CD4-positive, alpha-beta memory T cell (primary cell): Measurements from ENCODE around the gene CUBN. TPM values are rescaled to one million over a fixed set of nuclear protein-coding genes. Genes with fewer than 3 reads are reported as not detected.
A peak's percentile ranks its signal among the peaks of the same experiment; 100 is the strongest.

Experiments used
- CTCF ChIA-PET: fragments of 350-600 bp; sonication (Branson Sonifier 250); formaldehyde crosslinking; loops from one replicate; lab custom pipeline; 2021; ENCODE audit warnings: inconsistent platforms; ENCODE audit not compliant: partially characterized antibody; lab: Charles Lee
- POLR2A ChIA-PET: fragments of 350-600 bp; sonication (Branson Sonifier 250); formaldehyde crosslinking; loops from one replicate; lab custom pipeline; 2021; ENCODE audit not compliant: partially characterized antibody; lab: Charles Lee
- DNase-seq, 5 donors: peaks; one replicate each; pipeline versions ENCODE4 v3.0.0 to v3.0.0-alpha.2; 2020 to 2022; ENCODE audit warnings: mixed read lengths in 1 of 5
- H3K27ac ChIP-seq: one replicate; pipeline ENCODE4 v1.7.0; 2013; ENCODE audit warnings: low read depth, low read length
- H3K27me3 ChIP-seq: 2 replicates; pipeline ENCODE4 v1.7.0; 2013; ENCODE audit warnings: mild to moderate bottlenecking, low read length, moderate library complexity; ENCODE audit not compliant: insufficient read depth
- H3K36me3 ChIP-seq: 2 replicates; pipeline ENCODE4 v1.7.0; 2013; ENCODE audit warnings: mild to moderate bottlenecking, low read length, moderate library complexity; ENCODE audit not compliant: insufficient read depth
- H3K4me1 ChIP-seq: 2 replicates; pipeline ENCODE4 v1.7.0; 2013; ENCODE audit warnings: mild to moderate bottlenecking, low read length, moderate library complexity; ENCODE audit not compliant: insufficient read depth
- H3K4me3 ChIP-seq, 2 donors: one replicate each; pipeline ENCODE4 v1.7.0; 2013; ENCODE audit warnings: low read length in 2 of 2, mild to moderate bottlenecking in 1 of 2
- H3K9me3 ChIP-seq, 2 donors: one replicate each; pipeline ENCODE4 v1.7.0; 2013; ENCODE audit warnings: low read length in 2 of 2, control low read depth in 1 of 2; ENCODE audit not compliant: control insufficient read depth in 1 of 2
- H3K27ac Mint-ChIP-seq, 7 donors: one replicate each; pipeline ENCODE4 v1.8.0; 2020 to 2021; ENCODE audit warnings: mixed read lengths in 7 of 7, mild to moderate bottlenecking in 6 of 7, inconsistent platforms in 3 of 7, moderate library complexity in 3 of 7
- H3K27me3 Mint-ChIP-seq, 2 donors: one replicate each; pipeline ENCODE4 v1.8.0; 2020 to 2021; ENCODE audit warnings: mixed read lengths in 2 of 2
- H3K36me3 Mint-ChIP-seq, 2 donors: one replicate each; pipeline ENCODE4 v1.8.0; 2020 to 2021; ENCODE audit warnings: mixed read lengths in 2 of 2, inconsistent platforms in 1 of 2, mild to moderate bottlenecking in 1 of 2
- H3K4me1 Mint-ChIP-seq, 4 donors: one replicate each; pipeline ENCODE4 v1.8.0; 2020 to 2021; ENCODE audit warnings: mixed read lengths in 4 of 4, mild to moderate bottlenecking in 1 of 4
- H3K4me3 Mint-ChIP-seq, 8 donors: one replicate each; pipeline ENCODE4 v1.8.0; 2020 to 2021; ENCODE audit warnings: mixed read lengths in 8 of 8, mild to moderate bottlenecking in 7 of 8, moderate library complexity in 6 of 8, inconsistent platforms in 3 of 8
- H3K9me3 Mint-ChIP-seq, 8 donors: one replicate each; pipeline ENCODE4 v1.8.0; 2020 to 2021; ENCODE audit warnings: mixed read lengths in 8 of 8, mild to moderate bottlenecking in 5 of 8, inconsistent platforms in 3 of 8, moderate library complexity in 1 of 8
- intact Hi-C: fragments of 100-400 bp; cut with micrococcal nuclease; formaldehyde crosslinking; loops from one replicate; pipeline ENCODE4 v1.15.1; 2023
- polyA plus RNA-seq, 2 donors: library from polyadenylated mRNA; unstranded; fragments of 300-500 nt; fragmentation: Illumina TruSeq; gene quantifications; one replicate each; pipeline ENCODE4 v1.2.3, GENCODE V29; 2021
- total RNA-seq, 2 experiments: library from RNA; stranded (reverse); gene quantifications; one replicate each; pipeline ENCODE4 v1.2.3, GENCODE V29; 2021

The CUBN gene
- total and polyA plus RNA-seq, 4 experiments from 2014 or later = 0.49 to 10.9 (median 8.5) TPM; not detected in 1

- Mint-ChIP-seq H3K4me1 (peaks cover 56 to 92% (median 73%) of the 10 kb centered on the region in 4 donors), H3K36me3 (peaks cover 0 to 1% of the 10 kb centered on the region in 2 donors), H3K27me3 (no peaks in the 10 kb centered on the region), H3K27ac (peak overlapping the region; percentile 95 to 100 (median 98)), H3K4me3 (peak overlapping the region; percentile 28 to 80 (median 66)), H3K9me3 (no peaks in the 10 kb centered on the region)
- Histone ChIP-seq H3K9me3 (no peaks in the 10 kb centered on the region), H3K27ac (peak overlapping the region; percentile 88), H3K36me3 (no peaks in the 10 kb centered on the region), H3K4me1 (peaks cover 87% of the 10 kb centered on the region), H3K27me3 (no peaks in the 10 kb centered on the region), H3K4me3 (no peak overlapping the region)
- DNase-seq = peak; percentile 71 to 89 (median 82)
- ChIA-PET CTCF (interaction anchor here (0.7 to 1.3 kb wide), 2 partner anchors 16 to 202 kb away, joined by 3 to 4 read pairs; no protein-coding TSS in a partner anchor), POLR2A (interaction anchor here (0.8 to 2.2 kb wide), 3 partner anchors 24 to 203 kb away, joined by 3 to 19 read pairs (median 9); partner anchors contain the start of gene VIM)
- intact Hi-C loops = loop anchor here (5.0 to 10.0 kb wide), 6 partner anchors 40 to 1628 kb away; partner anchors contain the start of genes ARL5B and NSUN6
These were observed 102.7 kb downstream of the CUBN start for GRCh38 chr10:17026686-17027485.

- no peaks in the 10 kb centered on the region for H3K9me3 ChIP-seq
- Mint-ChIP-seq H3K27ac (peak overlapping the region; percentile 96 to 100 (median 99)), H3K4me1 (peaks cover 54 to 87% (median 67%) of the 10 kb centered on the region in 4 donors), H3K9me3 (no peaks in the 10 kb centered on the region), H3K36me3 (peaks cover 0 to 1% of the 10 kb centered on the region in 2 donors), H3K27me3 (no peaks in the 10 kb centered on the region), H3K4me3 (peak overlapping the region in 7 of 8 donors; percentile 18 to 85 (median 61))
- DNase-seq = peak; percentile 49 to 84 (median 57)
- peak overlapping the region in 1 of 2 donors; percentile 15 for H3K4me3 ChIP-seq
- POLR2A ChIA-PET = interaction anchor here (1.4 to 7.2 kb wide), 4 partner anchors 29 to 209 kb away, joined by 3 to 98 read pairs (median 8); partner anchors contain the start of genes RSU1, TRDMT1 and VIM
- H3K4me1 ChIP-seq = peaks cover 84% of the 10 kb centered on the region
- CTCF ChIA-PET = interaction anchor here (1.2 to 1.3 kb wide), 3 partner anchors 205 to 233 kb away, joined by 3 to 4 read pairs (median 3); no protein-coding TSS in a partner anchor
- H3K36me3 ChIP-seq = no peaks in the 10 kb centered on the region
- peak overlapping the region; percentile 88 for H3K27ac ChIP-seq
- intact Hi-C loops = loop anchor here (1.0 to 10.0 kb wide), 7 partner anchors 22 to 1629 kb away; partner anchors contain the start of genes ARL5B and NSUN6
- H3K27me3 ChIP-seq = no peaks in the 10 kb centered on the region
These were observed 103.9 kb downstream of the CUBN start for GRCh38 chr10:17025444-17026295.

- POLR2A ChIA-PET = interaction anchor here (1.4 to 7.2 kb wide), 5 partner anchors 22 to 207 kb away, joined by 3 to 98 read pairs (median 10); partner anchors contain the start of genes RSU1, TRDMT1 and VIM
- Mint-ChIP-seq H3K9me3 (no peaks in the 10 kb centered on the region), H3K4me1 (peaks cover 50 to 80% (median 61%) of the 10 kb centered on the region in 4 donors), H3K27ac (peak overlapping the region; percentile 92 to 100 (median 99)), H3K4me3 (peak overlapping the region in 7 of 8 donors; percentile 6 to 71 (median 31)), H3K36me3 (peaks cover 0 to 1% of the 10 kb centered on the region in 2 donors), H3K27me3 (no peaks in the 10 kb centered on the region)
- peaks cover 72% of the 10 kb centered on the region for H3K4me1 ChIP-seq
- no peak for DNase-seq
- no peaks in the 10 kb centered on the region for H3K36me3 ChIP-seq
- H3K9me3 ChIP-seq = no peaks in the 10 kb centered on the region
- no peaks in the 10 kb centered on the region for H3K27me3 ChIP-seq
- H3K4me3 ChIP-seq = no peak overlapping the region
- H3K27ac ChIP-seq = peak overlapping the region; percentile 88
- CTCF ChIA-PET = interaction anchor here (0.9 to 1.3 kb wide), 2 partner anchors 177 to 235 kb away, joined by 3 to 4 read pairs; partner anchors contain the start of gene TRDMT1
- intact Hi-C loops = loop anchor here (10.0 kb wide), 1 partner anchor 1630 kb away; the partner anchor contains the start of genes ARL5B and NSUN6
These were observed 105.2 kb downstream of the CUBN start for GRCh38 chr10:17024461-17024860.

GRCh38 chr10:17023386-17024298 lies 106.0 kb downstream of the CUBN start:
- H3K9me3 Mint-ChIP-seq = peaks cover 0 to 2% (median 0%) of the 10 kb centered on the region in 8 donors
- ChIA-PET CTCF (interaction anchor here (1.8 to 2.2 kb wide), 3 partner anchors 13 to 205 kb away, joined by 5 to 13 read pairs (median 5); no protein-coding TSS in a partner anchor), POLR2A (interaction anchor here (0.6 to 7.2 kb wide), 9 partner anchors 10 to 273 kb away, joined by 3 to 98 read pairs (median 4); partner anchors contain the start of genes RSU1, TRDMT1 and VIM)
- peak overlapping the region in 1 of 2 donors; percentile 4 for H3K4me3 ChIP-seq
- H3K36me3 Mint-ChIP-seq = peaks cover 0 to 4% of the 10 kb centered on the region in 2 donors
- peak; percentile 87 to 96 (median 91) for DNase-seq
- no peaks in the 10 kb centered on the region for H3K27me3 Mint-ChIP-seq
- H3K27ac Mint-ChIP-seq = peak overlapping the region; percentile 92 to 100 (median 99)
- no peaks in the 10 kb centered on the region for H3K36me3 ChIP-seq
- H3K4me1 Mint-ChIP-seq = peaks cover 46 to 76% (median 57%) of the 10 kb centered on the region in 4 donors
- H3K4me1 ChIP-seq = peaks cover 63% of the 10 kb centered on the region
- intact Hi-C loops = loop anchor here (1.0 to 10.0 kb wide), 4 partner anchors 178 to 1631 kb away; partner anchors contain the start of genes ARL5B, NSUN6, RSU1 and TRDMT1
- no peaks in the 10 kb centered on the region for H3K9me3 ChIP-seq
- H3K27ac ChIP-seq = peak overlapping the region; percentile 88
- H3K4me3 Mint-ChIP-seq = peak overlapping the region; percentile 6 to 74 (median 54)
- H3K27me3 ChIP-seq = no peaks in the 10 kb centered on the region

DNA sequence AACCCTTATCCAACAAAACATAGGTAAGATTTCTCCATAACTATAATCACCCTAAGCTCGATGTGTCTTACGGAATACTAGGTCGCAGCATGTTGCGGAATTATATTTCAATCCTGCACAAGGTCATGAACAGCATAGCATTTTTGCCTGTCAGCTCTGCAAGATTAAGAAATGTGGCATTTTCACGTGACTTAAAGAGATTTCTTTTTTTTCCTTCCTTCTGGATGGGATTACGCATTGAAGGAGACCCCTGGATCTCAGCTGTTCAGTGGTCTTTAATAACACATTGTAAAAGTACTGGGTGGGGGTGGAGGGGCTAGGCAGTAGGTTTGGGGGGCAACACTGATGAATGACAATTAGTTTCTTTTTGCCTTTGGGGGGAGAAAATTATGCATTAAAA lies 106.7 kb downstream of the CUBN start:
- intact Hi-C loops = loop anchor here (1.0 to 10.0 kb wide), 4 partner anchors 178 to 1632 kb away; partner anchors contain the start of genes ARL5B, NSUN6, RSU1 and TRDMT1
- Histone ChIP-seq H3K36me3 (no peaks in the 10 kb centered on the region), H3K27me3 (no peaks in the 10 kb centered on the region), H3K9me3 (no peaks in the 10 kb centered on the region), H3K27ac (peak overlapping the region; percentile 88), H3K4me3 (no peak overlapping the region), H3K4me1 (peaks cover 56% of the 10 kb centered on the region)
- CTCF ChIA-PET = interaction anchor here (1.8 to 2.2 kb wide), 3 partner anchors 12 to 206 kb away, joined by 5 to 13 read pairs (median 5); no protein-coding TSS in a partner anchor
- POLR2A ChIA-PET = interaction anchor here (0.6 to 7.2 kb wide), 8 partner anchors 10 to 273 kb away, joined by 3 to 98 read pairs (median 5); partner anchors contain the start of genes RSU1, TRDMT1 and VIM
- Mint-ChIP-seq H3K9me3 (peaks cover 0 to 2% (median 0%) of the 10 kb centered on the region in 8 donors), H3K27me3 (no peaks in the 10 kb centered on the region), H3K4me1 (peaks cover 41 to 69% (median 50%) of the 10 kb centered on the region in 4 donors), H3K36me3 (peaks cover 0 to 4% of the 10 kb centered on the region in 2 donors), H3K27ac (peak overlapping the region; percentile 92 to 100 (median 99)), H3K4me3 (peak overlapping the region; percentile 6 to 74 (median 54))
- DNase-seq = no peak
